Neutrophil (primary cell): ENCODE results near the gene ZNHIT6.

Experiments used
- H3K27ac ChIP-seq: fragments of 200-600 bp; sonication (generic); 2 replicates; pipeline ENCODE4 v1.5.1; 2016; ENCODE audit warnings: mild to moderate bottlenecking, moderate library complexity
- H3K27me3 ChIP-seq: fragments of 200-600 bp; sonication (generic); 2 replicates; pipeline ENCODE4 v1.6.0; 2016; ENCODE audit warnings: mild to moderate bottlenecking
- H3K36me3 ChIP-seq: fragments of 200-600 bp; sonication (generic); 2 replicates; pipeline ENCODE4 v1.5.1; 2017
- H3K4me1 ChIP-seq, 2 experiments: fragments of 200-600 bp in 1 of 2; sonication (generic) in 1 of 2; 1 replicate in 1 of 2; 2 replicates in 1 of 2; pipeline versions ENCODE4 v1.5.1 to v1.6.1; 2013 to 2016; ENCODE audit warnings: low read depth in 1 of 2, low read length in 1 of 2, mild to moderate bottlenecking in 1 of 2, moderate library complexity in 1 of 2; ENCODE audit not compliant: control insufficient read depth in 1 of 2, insufficient read depth in 1 of 2
- H3K4me3 ChIP-seq, 2 experiments: fragments of 200-600 bp in 1 of 2; sonication (generic) in 1 of 2; 1 replicate in 1 of 2; 2 replicates in 1 of 2; pipeline ENCODE4 v1.5.1; 2013 to 2016; ENCODE audit warnings: low read depth in 1 of 2, low read length in 1 of 2, mild to moderate bottlenecking in 1 of 2, moderate library complexity in 1 of 2
- H3K9me3 ChIP-seq: fragments of 200-600 bp; sonication (generic); 2 replicates; pipeline ENCODE4 v1.5.1; 2016
- CTCF ChIP-seq: fragments of 200-600 bp; sonication (generic); IDR thresholded peaks from 2 replicates; pipeline ENCODE4 v1.5.1; 2016; ENCODE audit warnings: antibody characterized with exemption

Gene ZNHIT6

GRCh38 chr1:85638412-85638811 is 69.8 kb downstream of the ZNHIT6 start:
- Histone ChIP-seq H3K27ac (no peak overlapping the region), H3K27me3 (no peaks in the 10 kb centered on the region), H3K9me3 (no peaks in the 10 kb centered on the region), H3K4me1 (no peaks in the 10 kb centered on the region), H3K4me3 (no peak overlapping the region), H3K36me3 (no peaks in the 10 kb centered on the region)
- TF ChIP-seq CTCF = no peak

- Histone ChIP-seq H3K9me3 (no peaks in the 10 kb centered on the region), H3K4me1 (no peaks in the 10 kb centered on the region), H3K4me3 (no peak overlapping the region), H3K27me3 (no peaks in the 10 kb centered on the region), H3K27ac (no peak overlapping the region), H3K36me3 (no peaks in the 10 kb centered on the region)
- no peak for TF ChIP-seq CTCF
Observed at GRCh38 chr1:85630493-85630892, 77.7 kb downstream of the ZNHIT6 start.

GRCh38 chr1:85629532-85629920 is 78.7 kb downstream of the ZNHIT6 start:
- Histone ChIP-seq H3K36me3 (no peaks in the 10 kb centered on the region), H3K27ac (no peak overlapping the region), H3K4me1 (no peaks in the 10 kb centered on the region), H3K27me3 (no peaks in the 10 kb centered on the region), H3K4me3 (no peak overlapping the region), H3K9me3 (no peaks in the 10 kb centered on the region)
- TF ChIP-seq CTCF = no peak

- no peaks in the 10 kb centered on the region for H3K9me3 ChIP-seq
- H3K36me3 ChIP-seq = no peaks in the 10 kb centered on the region
- no peak for TF ChIP-seq CTCF
- no peak overlapping the region for H3K4me3 ChIP-seq
- H3K27ac ChIP-seq = no peak overlapping the region
- no peaks in the 10 kb centered on the region for H3K27me3 ChIP-seq
- no peaks in the 10 kb centered on the region for H3K4me1 ChIP-seq
Observed at GRCh38 chr1:85628791-85629531, 79.3 kb downstream of the ZNHIT6 start.

- H3K4me3 ChIP-seq = no peak overlapping the region
- no peak for TF ChIP-seq CTCF
- H3K27me3 ChIP-seq = no peaks in the 10 kb centered on the region
- H3K4me1 ChIP-seq = no peaks in the 10 kb centered on the region
- H3K27ac ChIP-seq = no peak overlapping the region
- no peaks in the 10 kb centered on the region for H3K36me3 ChIP-seq
- no peaks in the 10 kb centered on the region for H3K9me3 ChIP-seq
Observed at GRCh38 chr1:85626818-85627217, 81.4 kb downstream of the ZNHIT6 start.

DNA sequence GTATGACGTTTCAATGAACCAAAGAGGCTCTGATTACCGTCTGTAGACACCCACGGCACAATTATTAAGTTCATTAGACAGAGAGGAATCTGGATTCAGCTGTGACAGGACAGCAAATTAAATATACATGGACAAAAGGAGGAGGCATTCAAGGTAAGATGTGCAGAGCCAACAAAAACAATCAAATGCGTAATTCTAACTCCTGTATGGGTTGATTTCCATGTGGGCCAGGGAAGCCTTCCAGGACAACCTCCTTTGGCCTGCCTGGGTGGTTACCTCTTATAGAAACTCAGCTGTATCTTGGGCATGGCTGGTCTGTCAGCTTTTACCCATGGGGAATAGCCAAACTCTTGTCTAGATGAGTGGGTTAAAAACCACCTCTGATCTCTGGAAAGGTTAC is 83.9 kb downstream of the ZNHIT6 start:
- H3K36me3 ChIP-seq = no peaks in the 10 kb centered on the region
- TF ChIP-seq CTCF = no peak
- H3K27ac ChIP-seq = no peak overlapping the region
- H3K4me1 ChIP-seq = no peaks in the 10 kb centered on the region
- H3K9me3 ChIP-seq = no peaks in the 10 kb centered on the region
- H3K27me3 ChIP-seq = no peaks in the 10 kb centered on the region
- H3K4me3 ChIP-seq = no peak overlapping the region
